Measurements from ENCODE around the gene ACOT12.
"Not testable (repeated sequence)": the region's sequence is repeated elsewhere in the genome, so short reads cannot be mapped to it uniquely, and the experiment has no call there.

The ACOT12 gene

DNA sequence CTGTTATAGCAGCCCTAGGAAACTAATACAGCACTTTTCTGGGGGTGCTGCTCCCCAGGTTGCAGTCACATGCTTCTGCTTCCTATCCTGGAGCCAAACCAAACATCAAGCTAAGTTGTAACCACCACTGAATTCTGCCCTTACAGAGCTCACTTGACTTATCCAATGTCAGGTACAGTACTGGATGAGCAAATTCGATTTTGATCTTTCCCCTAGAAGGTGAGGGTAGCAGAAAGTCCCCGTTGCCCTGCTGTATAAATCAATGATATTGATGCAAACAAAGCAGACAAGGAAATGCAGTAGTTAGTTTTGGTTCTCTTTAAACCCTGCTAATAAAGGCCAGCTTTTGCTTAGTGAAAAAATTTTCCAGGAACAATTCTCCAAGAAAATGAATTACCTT lies 56.1 kb downstream of the ACOT12 start:
- no peak for DNase-seq

DNA sequence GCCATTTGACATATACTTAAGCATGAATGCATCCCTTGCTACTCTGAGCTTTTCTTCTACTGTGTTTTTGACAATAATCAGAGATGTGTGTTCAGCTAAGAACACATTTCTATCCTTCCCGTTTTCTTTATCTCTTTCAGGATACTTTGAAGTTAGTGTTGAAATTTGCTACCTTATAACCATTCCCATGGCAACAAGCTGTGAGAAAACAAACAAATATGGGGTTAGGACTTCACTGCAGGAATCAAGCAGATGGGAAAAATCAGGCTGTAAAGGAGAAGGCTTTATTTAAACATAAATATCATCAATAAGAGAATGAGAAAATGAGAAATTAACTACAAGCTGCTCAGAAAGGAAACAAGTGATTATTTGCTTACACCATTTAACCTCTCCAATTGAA lies 57.4 kb downstream of the ACOT12 start:
- DNase-seq, result no peak

DNA sequence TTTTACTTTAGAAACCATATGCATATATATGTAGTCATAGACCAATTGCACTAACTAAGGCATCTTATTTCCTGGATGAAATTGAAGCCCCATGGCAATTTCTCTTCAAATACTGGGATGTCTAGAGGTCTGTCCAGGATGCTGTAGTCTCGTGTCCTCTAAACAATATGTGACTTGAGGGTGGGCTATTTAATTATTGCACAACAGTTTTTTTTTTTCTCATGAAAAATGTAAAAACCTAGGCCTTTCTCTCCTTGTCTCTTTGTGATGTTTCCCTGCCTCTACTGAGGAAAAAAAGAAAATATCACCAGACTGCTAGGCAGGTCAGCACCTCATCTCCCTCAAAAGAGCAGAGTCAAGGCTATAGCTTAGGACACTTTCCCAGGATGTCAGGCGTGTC lies 58.0 kb downstream of the ACOT12 start:
- no peak for DNase-seq

DNA sequence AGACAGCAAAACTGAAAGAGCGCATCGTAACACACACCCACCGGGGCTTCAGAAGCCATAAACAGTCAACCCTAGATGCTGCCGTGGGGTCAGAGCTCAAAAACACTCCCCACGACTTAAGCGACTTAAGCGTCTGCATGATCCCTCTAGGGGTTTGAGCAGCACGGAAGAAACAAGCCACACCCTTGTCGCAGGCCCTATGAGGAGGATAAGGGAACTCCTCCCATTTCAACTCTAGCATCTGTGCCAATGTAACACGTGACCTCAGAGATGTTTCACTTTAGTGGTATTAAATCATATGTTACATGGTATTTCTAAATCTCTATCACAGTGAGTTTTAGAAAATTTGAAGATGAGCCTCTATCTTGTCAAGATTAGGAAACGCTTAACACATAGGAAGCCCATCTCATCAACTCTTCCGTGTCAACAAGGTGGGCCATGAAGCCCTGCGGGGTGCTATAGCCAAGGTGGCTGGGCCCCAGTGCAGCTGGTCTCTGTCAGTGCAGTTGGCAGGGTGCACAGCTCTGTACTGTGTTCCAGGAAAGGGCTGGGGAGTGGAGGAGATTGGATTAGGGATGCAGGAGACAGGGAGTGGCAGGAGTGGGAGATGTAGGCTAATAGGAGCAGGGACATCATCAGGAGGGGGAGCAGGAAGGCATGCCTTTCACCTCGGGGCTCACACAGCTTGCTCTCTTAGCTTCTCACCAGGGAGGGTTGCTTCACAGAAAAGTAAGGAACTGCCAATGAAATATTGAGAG lies 59.5 kb downstream of the ACOT12 start:
- DNase-seq, result no peak

DNA sequence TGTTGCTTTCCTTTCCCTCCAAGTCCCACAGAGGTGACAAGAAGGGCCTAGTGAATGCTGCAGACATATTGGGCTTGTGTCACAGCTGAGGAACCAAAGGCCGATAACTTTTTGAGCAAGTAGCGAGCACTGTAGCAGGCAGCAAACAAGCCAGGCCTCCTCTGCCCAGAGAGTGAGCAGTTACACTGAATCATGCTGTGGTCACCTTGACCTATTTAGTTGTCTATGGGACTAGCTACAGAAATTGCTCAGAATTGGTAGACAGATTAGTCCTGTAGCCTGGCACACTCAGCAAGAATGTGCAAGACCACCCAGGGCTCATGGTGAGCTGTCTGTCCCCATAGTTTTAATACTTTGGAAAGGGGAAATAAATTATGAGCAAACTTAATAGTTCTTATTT lies 67.4 kb downstream of the ACOT12 start:
- DNase-seq, result no peak

DNA sequence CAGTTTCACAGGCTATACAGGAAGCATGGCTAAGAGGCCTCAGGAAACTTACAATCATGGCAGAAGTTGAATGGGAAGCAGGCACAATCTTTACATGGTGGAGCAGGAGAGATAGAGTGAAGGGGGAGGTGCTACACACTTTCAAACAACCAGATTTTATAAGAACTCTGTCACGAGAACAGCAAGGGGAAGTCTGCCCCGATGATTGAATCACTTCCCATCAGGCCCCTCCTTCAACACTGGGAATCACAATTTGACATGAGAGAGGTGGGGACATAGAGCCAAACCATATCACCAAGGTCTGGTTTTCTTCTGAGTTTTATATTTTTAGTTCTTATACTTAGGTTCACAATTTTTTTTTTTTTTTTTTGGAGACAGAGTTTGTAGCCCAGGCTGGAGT lies 76.4 kb downstream of the ACOT12 start:
- DNase-seq, result no peak

DNA sequence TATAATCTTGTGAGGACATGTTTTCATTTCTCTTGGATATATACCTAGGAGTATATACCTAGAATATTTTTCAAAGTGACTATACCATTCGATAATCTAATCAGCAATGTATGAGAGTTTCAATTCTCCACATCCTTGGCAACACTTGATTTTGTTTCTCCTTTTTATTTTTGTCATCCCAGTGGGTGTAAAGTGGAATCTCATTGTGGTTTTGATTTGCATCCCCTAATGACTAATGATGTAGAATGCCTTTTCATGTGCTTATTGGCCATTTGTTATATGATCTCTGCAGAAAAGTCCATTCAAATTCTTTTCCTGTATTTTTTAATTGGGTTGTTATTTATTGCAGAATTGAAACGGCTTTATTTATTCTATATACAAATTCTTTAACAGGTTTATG lies 77.4 kb downstream of the ACOT12 start:
- DNase-seq, result no peak

DNA sequence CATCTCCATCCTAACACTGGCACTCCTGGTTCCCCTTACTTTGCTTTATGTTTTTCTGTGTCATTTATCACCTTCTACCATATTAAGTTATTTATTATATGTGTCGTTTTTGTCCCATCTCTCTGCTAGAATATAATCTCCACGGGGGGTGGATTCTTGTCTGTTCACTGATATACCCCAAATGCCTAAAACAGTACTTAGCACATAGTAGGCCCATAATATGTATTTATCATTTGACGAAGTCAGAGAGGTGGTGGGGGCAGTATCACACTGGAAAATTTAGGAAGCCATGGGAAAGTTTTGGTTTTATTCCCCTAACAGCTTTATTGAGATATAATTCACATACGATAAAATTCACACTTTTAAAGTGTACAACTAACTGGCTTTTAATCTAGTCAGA lies 78.1 kb downstream of the ACOT12 start:
- DNase-seq, result no peak

DNA sequence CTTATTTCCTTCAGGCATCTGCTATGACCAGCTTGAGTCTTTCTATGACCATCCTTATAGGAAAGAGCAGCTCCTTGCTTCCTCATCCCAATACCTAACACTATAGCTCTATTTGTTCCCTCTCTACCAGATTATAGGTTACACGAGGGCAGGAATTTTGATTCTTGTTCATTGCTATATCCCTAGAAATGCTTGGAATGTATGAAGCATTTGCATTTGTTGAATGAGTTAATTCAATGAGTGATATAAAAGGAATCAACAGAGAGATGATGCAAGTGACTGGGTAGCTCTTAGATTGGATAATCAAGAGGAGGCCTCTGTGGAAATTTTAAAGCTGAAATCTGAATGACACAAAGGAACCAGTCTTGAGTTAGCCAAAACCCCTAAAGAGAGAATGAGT lies 78.6 kb downstream of the ACOT12 start:
- DNase-seq, result no peak

DNA sequence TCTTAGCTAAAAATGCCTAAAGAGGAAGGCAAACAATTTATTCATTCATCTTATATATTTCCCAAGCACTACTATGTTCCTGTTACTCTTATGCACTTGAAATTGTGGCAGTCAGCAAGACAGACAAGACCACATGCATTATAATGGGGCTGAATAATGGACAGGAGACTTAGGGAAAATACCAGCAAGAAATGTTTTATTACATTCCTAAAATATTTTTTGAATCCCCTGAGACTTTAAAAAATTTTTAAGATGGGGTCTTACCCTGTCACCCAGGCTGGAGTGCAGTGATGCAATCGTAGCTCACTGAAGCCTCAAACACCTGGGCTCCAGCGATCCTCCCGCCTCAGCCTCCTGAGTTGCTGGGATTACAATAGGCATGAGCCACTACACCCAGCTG lies 79.4 kb downstream of the ACOT12 start:
- DNase-seq, result no peak

DNA sequence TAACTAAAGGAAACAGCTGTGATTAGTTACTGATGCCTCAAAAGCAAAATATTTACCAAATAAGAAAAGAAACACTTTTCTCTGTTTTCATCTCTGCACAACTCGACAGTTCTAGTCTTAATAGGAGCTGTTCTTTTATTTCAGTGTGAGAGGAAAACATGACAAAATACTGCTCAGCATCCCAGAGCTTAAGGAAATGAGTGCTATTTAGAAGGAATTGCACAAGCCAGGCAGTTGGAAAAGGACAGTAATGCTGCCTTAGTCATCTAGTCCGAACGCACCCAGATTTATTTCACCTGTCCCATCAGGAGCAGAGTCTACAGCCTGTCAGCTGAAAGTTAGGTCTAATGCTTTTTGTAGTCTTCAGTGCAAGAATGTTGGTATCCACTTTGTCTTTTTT lies 80.2 kb downstream of the ACOT12 start:
- no peak for DNase-seq

DNA sequence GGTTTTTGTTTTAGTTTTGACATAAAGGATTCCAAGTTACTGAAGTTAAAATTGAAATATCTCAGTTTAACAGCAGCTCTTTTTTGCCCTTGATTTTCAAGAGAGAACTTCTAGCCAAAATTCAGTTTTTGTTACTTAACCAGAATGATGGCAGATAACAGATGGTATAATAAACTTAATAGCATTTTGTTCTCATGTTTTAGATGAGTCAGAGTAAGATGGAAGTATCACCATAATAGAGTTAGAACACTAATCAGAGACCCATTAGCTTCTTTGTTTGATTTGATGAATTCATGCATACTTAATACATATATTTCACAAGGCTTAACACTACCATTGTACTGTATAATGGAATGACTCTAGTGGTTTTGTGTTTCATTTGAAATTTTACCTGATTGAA lies 80.7 kb downstream of the ACOT12 start:
- no peak for DNase-seq

DNA sequence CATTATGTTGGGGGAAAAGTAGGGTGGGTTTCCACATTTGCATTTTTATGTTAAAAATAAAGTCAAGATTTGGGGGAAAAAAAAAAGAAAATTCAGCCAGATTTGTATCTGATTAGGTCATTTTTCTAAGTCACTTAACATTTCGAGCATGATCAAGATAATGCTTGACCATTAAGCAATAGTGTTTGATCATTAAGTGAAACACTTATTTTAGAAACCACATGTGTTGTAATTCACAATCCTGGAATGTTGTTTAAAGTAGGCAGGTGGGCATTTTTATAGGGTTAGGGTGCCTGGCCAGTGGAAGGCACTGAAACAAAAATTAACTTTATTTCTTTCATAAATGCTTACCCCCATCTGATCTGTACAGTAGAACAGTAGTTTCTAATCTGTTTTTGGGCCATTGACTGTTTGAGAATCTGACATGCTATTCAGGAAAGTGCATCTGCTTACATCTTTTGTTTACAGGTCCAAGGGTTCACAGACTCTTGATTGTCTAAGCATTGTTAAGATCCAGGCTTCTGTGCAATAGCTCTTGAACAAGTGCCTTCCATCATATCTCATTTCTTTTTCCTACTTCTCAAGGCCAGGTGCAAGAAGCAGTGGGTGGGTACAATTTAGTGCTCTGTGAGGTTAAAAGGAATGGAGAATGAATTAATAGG lies 83.4 kb downstream of the ACOT12 start:
- DNase-seq, result no peak

DNA sequence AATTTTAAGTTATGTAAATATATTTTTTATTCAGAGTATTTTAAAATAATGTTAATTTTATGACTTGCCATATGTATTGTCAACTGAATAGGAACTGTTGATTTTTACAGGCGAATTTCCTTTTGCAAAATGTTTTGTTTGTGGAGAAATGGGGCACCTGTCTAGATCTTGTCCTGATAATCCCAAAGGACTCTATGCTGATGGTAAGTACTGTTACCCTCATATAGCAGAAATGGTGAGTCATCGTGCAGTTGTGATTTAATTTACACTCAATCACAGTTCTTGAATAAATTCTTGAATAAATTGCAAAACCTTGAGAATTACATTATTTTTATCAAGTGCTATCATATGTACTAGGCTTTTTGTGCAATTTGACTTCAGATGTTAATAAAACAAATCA lies 85.1 kb downstream of the ACOT12 start:
- DNase-seq, result no peak

DNA sequence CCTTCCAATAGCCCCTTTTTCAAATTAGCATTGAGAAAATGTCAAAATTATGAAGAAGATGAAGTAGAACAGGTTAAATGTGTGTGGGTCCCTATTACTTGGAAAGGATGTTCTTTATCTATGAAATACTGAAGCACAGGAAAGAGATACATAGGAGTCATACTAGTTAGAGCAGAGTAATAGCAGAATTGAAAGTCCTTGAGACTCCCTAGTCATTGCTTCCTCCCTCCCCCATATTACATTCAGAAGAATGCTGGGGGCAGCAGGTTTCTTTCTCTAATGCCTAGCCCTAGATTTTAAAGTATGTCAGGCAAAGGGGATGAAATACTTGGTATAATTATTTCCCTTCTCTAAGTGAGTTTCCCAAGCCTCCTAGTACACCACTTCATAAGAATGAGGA lies 88.1 kb downstream of the ACOT12 start:
- DNase-seq, result no peak

DNA sequence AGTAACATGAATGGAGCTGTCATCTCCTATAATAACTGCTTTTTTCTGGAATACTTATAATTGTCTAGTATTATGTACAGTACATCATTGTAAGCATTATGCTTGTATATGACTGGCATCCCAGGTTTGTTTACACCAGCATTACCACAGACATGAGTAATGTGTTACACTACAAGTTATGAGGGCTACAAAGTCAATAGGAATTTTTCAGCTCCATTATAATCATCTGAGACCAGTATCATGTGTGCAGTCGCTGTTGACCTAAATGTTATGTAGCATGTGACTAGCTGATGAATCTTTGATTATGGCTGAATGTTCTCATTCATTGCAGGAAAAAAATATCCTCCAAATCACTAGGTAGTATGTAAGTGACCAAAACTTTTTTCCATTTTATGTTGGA lies 90.4 kb downstream of the ACOT12 start:
- DNase-seq, result no peak

DNA sequence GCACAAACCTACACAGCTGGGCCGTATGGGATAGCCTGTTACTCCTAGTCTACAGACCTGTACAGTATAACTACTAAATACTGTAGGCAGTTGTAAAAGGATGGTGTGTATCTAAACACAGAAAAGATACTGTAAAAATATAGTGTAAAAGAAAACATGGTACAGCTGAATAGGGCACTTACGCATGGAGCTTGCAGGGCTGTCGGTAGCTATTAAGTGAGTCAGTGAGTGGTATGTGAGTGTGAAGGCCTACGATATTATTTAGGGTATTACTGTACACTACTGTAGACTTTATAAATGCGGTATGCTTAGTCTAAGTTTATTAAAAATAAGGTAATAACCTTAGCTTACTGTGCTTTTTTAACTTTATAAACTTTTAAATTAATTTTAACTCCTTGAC lies 91.3 kb downstream of the ACOT12 start:
- no peak for DNase-seq

DNA sequence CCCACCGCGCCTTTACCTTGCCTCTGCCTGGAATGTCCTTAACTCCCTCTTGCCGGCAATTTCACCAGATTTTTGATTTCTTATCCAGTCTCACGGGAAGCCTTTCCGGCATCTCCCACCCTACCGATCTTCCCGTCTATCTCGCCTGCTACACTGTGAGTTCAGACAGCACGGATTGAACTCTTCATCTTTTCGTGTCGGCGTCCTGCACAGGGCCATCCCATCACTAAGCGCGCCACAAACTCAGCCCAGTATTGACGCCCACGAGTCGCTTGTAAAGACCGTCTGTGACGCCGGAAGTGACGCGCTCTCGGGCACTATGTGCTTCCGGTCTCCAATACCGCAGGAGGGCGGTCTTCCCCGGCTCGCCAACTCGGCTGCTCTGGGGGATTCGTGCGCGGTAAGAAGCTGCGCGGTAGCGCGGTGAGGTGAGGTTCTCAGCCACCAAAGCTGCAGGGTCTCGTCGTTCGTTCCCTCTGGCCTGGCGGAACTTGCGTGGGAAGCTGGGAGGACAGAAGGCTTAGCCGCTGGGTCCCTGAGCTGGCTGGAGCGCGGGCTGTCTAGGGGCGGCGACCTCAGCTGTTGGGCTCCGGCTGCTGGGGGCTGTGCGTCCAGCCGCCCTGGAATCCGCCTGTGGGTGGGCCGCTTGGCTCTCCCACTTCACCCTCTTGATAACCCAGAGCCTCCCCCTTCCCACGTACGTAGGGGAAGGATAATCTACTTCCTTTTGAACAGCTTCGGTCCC lies 92.5 kb downstream of the ACOT12 start, which contains the start of gene ZCCHC9:
ZCCHC9 (plus strand) TSS at position 317 of the 745 bp plus-strand sequence. CDS start 3,171 bp downstream, outside the sequence.
- peak; percentile 74 to 90 for DNase-seq

DNA sequence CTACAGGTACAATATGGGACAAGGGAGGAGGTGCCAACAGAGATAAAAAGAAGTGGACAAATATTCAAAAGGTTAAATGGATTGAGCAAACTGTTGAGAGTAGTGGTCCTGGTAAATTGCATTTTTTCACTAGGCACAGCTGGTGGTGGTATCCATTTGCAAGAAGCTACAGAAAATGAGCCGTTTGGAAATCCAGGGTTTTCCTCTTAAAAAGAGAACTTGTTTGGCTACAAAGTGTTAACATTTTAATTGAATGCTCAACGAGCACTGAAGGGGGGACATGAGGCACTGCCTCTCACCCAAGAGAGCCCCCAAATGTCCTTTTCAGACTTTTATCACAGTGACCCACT lies 93.0 kb downstream of the ACOT12 start:
- DNase-seq, result no peak

DNA sequence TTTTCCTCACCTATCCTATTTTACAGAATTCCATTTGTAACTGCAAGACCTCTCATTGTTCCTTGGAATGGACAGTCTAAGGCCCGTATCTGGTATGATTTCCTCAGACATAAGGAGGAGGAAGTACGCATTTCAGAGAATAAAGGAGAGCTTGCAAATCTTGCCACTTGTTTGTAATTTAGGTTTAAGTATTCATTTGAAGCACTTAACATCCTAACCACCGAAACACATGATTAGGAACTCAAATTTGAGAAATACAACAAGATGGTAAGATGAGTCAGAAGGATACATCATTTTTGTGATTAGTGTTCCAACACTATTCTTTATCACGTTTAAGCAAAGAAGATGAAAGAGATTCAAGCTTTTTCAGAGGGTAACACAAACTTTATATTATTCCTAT lies 96.4 kb downstream of the ACOT12 start:
- DNase-seq, result no peak

DNA sequence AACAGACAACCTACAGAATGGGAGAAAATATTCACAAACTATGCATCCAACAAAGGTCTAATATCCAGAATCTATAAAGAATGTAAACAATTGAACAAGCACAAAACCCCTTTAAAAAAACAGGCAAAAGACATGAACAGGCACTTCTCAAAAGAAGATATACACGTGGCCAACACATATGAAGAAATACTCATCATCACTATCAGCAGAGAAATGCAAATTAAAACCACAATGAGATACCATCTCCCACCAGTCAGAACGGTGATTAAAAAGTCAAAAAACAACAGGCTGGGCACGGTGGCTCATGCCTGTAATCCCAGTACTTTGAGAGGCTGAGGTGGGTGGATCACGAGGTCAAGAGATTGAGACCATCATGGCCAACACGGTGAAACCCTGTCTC lies 99.9 kb downstream of the ACOT12 start:
- DNase-seq, result not testable (repeated sequence)

DNA sequence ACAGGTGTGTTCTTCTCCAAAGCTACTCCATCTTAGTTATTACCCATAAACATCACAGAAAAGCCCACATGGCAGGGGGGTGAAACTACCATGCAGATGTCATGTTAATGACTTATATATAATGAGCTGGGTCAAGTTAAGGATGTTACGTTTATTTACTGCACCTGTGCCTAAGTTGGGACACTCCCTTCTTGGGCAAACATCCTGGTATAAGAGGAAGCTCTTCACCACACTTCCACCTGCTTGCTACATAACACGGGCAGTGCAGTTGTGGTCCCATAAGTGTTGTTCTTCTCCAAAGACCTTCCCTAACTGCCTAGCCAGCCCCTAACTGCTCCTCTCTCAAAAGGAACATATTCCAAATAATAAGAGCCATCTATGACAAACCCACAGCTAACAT lies 101.8 kb downstream of the ACOT12 start:
- no peak for DNase-seq

DNA sequence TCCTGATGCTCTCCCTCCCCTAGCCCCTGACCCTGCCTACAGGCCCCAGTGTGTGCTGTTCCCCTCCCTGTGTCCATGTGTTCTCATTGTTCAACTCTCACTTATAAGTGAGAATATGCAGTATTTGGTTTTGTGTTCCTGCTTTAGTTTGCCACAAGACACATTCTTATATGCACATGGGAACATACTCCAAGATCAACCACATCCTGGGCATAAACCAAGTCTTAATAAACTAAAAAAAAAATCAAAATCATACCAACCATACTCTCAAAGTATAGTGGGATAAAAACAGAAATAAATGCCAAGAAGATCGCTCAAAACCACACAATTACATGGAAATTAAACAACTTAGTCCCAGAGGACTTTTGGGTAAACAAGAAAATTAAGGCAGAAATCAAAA lies 103.8 kb downstream of the ACOT12 start:
- DNase-seq, result no peak

DNA sequence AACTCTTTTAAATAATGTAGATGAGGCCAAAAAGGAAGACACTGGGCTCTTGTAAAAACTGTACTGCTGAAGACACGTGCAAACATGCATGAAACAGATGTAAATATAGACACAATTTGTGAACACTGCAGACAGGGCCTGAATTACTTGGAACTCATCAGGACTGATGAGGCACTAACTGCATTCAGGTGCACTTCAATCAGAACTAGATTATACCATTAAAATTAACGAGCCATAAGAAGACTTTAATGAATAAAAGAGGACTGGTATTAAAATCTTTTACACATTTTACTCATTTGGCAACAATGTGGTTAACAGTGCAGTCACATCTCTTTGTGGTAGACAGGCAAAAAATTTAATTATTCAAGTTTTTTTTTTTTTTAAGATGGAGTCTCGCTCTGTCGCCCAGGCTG lies 105.9 kb downstream of the ACOT12 start:
- DNase-seq, result no peak

Data from NCI-H526 (cell line).